ENCODE data around the gene SRL.

DNA sequence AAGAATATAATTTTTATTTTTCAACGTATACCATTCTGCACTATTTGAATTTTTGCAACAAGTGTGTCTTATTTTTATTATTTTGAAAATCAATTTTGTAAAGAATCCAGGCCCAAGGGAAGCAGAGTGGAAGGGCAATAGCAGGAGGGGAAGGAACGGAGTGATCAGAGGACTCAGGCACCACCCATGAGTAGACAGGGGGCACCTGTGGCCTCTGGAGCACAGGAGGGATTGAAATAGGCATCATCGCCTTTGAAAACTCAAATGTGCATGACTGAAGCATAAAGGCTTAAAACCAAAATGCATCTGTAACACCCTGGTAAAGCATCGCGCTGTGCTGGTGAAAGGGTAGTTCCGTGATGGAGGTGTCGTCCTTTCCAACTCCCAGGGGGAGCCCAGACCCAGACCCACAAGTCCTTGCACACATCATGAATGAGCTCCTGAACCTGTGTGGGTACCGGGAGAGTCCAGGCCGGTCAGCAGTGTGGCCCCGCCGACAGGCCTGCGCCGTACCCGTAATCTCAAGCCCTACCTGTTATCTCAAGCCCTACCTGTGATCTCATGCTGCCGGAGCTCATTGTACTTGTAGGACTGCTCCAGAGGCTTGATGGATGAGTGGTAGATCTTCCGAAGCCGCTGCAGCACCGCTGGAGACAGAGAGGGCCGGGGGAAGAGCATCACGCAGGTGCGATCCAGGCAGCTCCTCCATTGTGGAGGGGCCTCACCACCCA, 39.1 kb downstream of the SRL start:
- TF ChIP-seq EP300 (IDR thresholded peaks at IDR 0.05) (no peak), CTCF (IDR thresholded peaks at IDR 0.05) (no peak)
